ENCODE results near the gene AFG3L2.

The AFG3L2 gene

DNA sequence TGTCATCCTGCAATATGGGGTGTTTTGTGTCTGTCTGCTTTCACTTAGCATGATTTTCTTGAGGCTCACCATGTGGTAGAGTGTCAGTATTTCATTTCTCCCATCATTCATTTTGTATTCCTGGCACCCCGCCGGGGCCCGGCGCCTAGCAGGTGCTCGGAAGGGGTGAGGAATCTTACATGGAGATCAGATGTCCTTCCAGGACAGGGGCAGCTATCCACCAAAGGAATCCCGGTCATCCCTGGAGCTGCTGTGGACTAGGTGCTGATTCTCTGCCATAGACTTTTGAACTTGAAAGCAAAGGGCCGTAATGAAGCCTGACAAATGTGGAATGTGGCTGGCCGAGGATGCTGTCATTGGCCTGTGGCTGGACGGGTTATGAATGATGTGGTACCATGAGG, 33.1 kb upstream of the AFG3L2 start:
- no peak overlapping the region for H3K4me3 ChIP-seq (ENCODE audit: low read depth, low read length)
- in situ Hi-C loops (cut with HindIII; ENCODE audit: low pct_ligation_motif_present, low sequenced_read_pairs) = no loop called here
- no peak for DNase-seq

DNA sequence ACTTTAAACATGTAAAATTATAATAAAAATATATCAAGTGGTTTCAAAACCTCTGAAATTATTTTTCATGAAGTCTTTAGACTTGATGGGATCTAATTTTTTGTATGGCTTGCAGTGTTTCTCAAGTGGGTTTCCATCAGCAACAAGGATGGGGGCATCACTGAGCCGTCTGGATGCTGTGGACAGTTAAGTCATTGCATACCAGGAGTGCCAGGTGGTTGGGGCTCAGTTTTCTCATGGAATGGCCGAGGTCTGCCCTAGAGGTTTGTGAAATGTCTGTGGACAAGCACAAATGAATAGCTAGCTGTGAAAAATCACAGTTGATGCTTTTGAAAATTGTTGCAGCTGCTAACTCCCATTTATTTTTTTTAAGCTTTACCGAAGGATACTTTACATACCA, 32.4 kb upstream of the AFG3L2 start:
- TF ChIP-seq CTCF (IDR thresholded peaks at IDR 0.05; ENCODE audit: low read depth, low read length, missing control alignments) = no peak
- H3K27ac ChIP-seq = no peak overlapping the region
- no peaks in the 10 kb centered on the region for H3K36me3 ChIP-seq (replicated peaks)
- no peaks in the 10 kb centered on the region for H3K27me3 ChIP-seq (replicated peaks)
- H3K4me3 ChIP-seq (ENCODE audit: low read depth, low read length) = no peak overlapping the region
- DNase-seq = no peak
- in situ Hi-C loops (cut with HindIII; ENCODE audit: low pct_ligation_motif_present, low sequenced_read_pairs) = no loop called here

More for the DNA sequence above, 33.1 kb upstream of the AFG3L2 start:
- no peak for TF ChIP-seq CTCF (IDR thresholded peaks at IDR 0.05; ENCODE audit: low read depth, low read length, missing control alignments)
- H3K27ac ChIP-seq = no peak overlapping the region
- no peaks in the 10 kb centered on the region for H3K27me3 ChIP-seq (replicated peaks)
- no peaks in the 10 kb centered on the region for H3K36me3 ChIP-seq (replicated peaks)

DNA sequence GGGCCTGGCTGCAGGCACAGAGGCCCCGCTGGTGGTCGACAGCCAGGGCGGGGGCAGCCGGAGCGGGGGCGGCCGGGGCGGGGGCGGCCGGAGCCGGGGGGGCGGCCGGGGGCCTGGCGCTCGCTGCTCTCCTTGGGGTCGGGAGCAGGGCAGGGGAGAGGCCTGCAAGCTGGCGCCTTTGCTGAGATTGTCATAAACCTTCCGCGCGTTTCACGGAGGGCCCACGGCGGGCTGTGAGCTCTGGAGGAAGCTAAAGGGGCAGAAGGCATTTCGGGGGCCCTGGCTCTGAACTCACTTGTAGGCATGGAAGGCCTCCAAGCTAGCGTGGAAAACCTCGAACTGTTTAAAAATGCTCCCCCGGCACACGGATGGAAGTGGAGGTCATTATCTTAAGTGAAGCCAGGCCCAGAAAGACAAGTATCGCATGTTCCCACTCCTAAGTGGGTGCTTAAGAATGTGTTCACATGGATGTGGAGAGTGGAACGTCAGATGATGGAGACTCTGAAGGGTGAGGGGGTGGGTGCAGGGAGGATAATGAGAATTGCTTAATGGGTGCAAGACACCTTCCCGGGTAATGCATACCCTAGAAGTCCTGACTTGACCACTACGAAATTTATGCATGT, 31.3 kb upstream of the AFG3L2 start:
- Histone ChIP-seq H3K4me3 (ENCODE audit: low read depth, low read length) (peak overlapping the region; percentile 71), H3K27me3 (replicated peaks) (no peaks in the 10 kb centered on the region), H3K36me3 (replicated peaks) (no peaks in the 10 kb centered on the region), H3K27ac (peak overlapping the region; percentile 75)
- TF ChIP-seq CTCF (IDR thresholded peaks at IDR 0.05; ENCODE audit: low read depth, low read length, missing control alignments) = no peak
- in situ Hi-C loops (cut with HindIII; ENCODE audit: low pct_ligation_motif_present, low sequenced_read_pairs) = no loop called here
- DNase-seq = no peak

DNA sequence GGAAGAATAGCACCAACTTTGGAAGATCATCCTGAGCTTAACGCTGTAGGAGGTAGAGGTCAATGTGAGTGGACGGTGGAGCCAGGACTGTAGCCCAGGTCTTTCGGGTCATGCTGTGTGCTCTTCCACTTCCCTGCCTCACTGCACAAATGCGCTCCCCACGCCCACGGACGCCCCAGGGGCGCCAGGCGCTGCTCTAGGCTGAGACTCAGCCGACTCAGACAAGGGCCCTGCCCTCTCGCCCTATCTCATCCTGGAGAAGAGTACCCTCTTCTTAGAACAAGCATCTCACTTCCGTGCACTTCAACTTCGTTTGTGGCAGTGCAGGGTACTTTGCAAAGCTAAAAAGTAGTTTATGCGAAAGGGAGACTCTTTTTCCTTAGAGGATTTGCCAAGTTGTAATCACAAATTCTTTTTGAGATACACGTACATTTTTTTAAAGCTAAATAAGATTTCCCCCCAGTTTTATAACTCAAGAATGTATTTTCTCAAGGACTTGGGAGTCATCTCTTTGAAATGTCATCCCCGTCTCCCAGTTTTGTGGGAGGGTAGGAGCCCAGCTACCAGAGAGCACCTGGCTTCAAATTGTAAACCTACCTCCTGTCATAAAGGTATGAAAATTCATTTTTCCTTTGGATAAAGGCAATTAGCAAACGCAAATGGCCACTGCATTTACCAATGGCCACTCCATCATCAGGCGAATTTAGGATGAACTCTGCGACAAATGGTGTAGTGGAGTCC, 29.5 kb upstream of the AFG3L2 start:
- Histone ChIP-seq H3K4me3 (ENCODE audit: low read depth, low read length) (no peak overlapping the region), H3K27me3 (replicated peaks) (no peaks in the 10 kb centered on the region), H3K36me3 (replicated peaks) (no peaks in the 10 kb centered on the region), H3K27ac (no peak overlapping the region)
- no peak for DNase-seq
- in situ Hi-C loops (cut with HindIII; ENCODE audit: low pct_ligation_motif_present, low sequenced_read_pairs) = no loop called here
- no peak for TF ChIP-seq CTCF (IDR thresholded peaks at IDR 0.05; ENCODE audit: low read depth, low read length, missing control alignments)

DNA sequence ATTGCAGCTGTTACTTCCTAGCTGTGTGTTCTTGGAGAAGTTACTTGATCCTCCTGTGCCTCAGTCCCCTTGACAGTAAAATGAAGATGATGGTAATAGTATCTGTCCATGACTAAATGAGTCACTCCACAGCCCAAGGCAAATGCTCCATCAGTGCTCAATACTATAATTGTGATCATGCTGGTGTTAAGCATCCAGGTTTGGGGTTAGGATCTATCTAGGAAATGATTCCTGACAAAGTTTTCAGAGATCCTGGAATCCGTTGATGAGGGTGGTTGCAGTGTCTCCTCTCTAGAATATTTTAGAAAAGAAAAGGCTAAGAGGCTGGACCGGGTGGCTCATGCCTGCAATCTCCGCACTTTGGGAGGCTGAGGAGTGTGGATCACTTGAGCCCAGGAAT, 28.0 kb upstream of the AFG3L2 start:
- in situ Hi-C loops (cut with HindIII; ENCODE audit: low pct_ligation_motif_present, low sequenced_read_pairs) = no loop called here
- TF ChIP-seq CTCF (IDR thresholded peaks at IDR 0.05; ENCODE audit: low read depth, low read length, missing control alignments) = no peak
- no peaks in the 10 kb centered on the region for H3K27me3 ChIP-seq (replicated peaks)

More for the DNA sequence above, 28.0 kb upstream of the AFG3L2 start:
- DNase-seq = no peak
- H3K36me3 ChIP-seq (replicated peaks) = no peaks in the 10 kb centered on the region
- H3K4me3 ChIP-seq (ENCODE audit: low read depth, low read length) = no peak overlapping the region
- H3K27ac ChIP-seq = no peak overlapping the region

Measured in brain microvascular endothelial cell (primary cell).